ENCODE data around the gene COTL1.
A peak's percentile ranks its signal among the peaks of the same experiment; 100 is the strongest.

Gene COTL1

GRCh38 chr16:84532291-84532724, 85.6 kb downstream of the COTL1 start:
- ATAC-seq, result peak; percentile 97
- TF ChIP-seq ISL1 (CRISPR knock-in tag; IDR thresholded peaks at IDR 0.05) (peak; percentile 67), TOX (CRISPR knock-in tag; IDR thresholded peaks at IDR 0.05; ENCODE audit: borderline replicate concordance) (no peak)

GRCh38 chr16:84531671-84532111, 86.2 kb downstream of the COTL1 start:
- ATAC-seq, result peak; percentile 5; the same call in 2 of the 3 replicates
- no peak for TF ChIP-seq ESRRG (CRISPR knock-in tag; IDR thresholded peaks at IDR 0.05)
- TF ChIP-seq TCF4 (CRISPR knock-in tag; IDR thresholded peaks at IDR 0.05; ENCODE audit: borderline replicate concordance), result no peak
- TF ChIP-seq PATZ1 (CRISPR knock-in tag; IDR thresholded peaks at IDR 0.05; ENCODE audit: borderline replicate concordance), result no peak
- no peak for TF ChIP-seq CREB5 (CRISPR knock-in tag; IDR thresholded peaks at IDR 0.05; ENCODE audit: low read depth)

GRCh38 chr16:84530590-84530989, 87.3 kb downstream of the COTL1 start:
- no peak for TF ChIP-seq TOX (CRISPR knock-in tag; IDR thresholded peaks at IDR 0.05; ENCODE audit: borderline replicate concordance)
- TF ChIP-seq CSDC2 (CRISPR knock-in tag; IDR thresholded peaks at IDR 0.05), result no peak
- TF ChIP-seq SNAI2 (CRISPR knock-in tag; IDR thresholded peaks at IDR 0.05), result no peak
- TF ChIP-seq GLIS3 (CRISPR knock-in tag; IDR thresholded peaks at IDR 0.05), result no peak
- no peak for TF ChIP-seq ARNTL (CRISPR knock-in tag; IDR thresholded peaks at IDR 0.05; ENCODE audit: borderline replicate concordance, low read depth)
- TF ChIP-seq PPARA (CRISPR knock-in tag; IDR thresholded peaks at IDR 0.05; ENCODE audit: borderline replicate concordance), result no peak
- TF ChIP-seq RARB (CRISPR knock-in tag; IDR thresholded peaks at IDR 0.05), result no peak
- no peak for TF ChIP-seq BACH2 (CRISPR knock-in tag; IDR thresholded peaks at IDR 0.05; ENCODE audit: borderline replicate concordance)
- TF ChIP-seq CSRNP3 (CRISPR knock-in tag; IDR thresholded peaks at IDR 0.05), result no peak
- TF ChIP-seq ISL1 (CRISPR knock-in tag; IDR thresholded peaks at IDR 0.05), result no peak
- no peak for ATAC-seq

GRCh38 chr16:84529607-84530006, 88.3 kb downstream of the COTL1 start:
- TF ChIP-seq ZNF565 (CRISPR knock-in tag; conservative IDR thresholded peaks at IDR 0.05; ENCODE audit: low read depth) (no peak), PPARA (CRISPR knock-in tag; IDR thresholded peaks at IDR 0.05; ENCODE audit: borderline replicate concordance) (no peak), ZFP30 (CRISPR knock-in tag; IDR thresholded peaks at IDR 0.05) (no peak), CREB5 (CRISPR knock-in tag; IDR thresholded peaks at IDR 0.05; ENCODE audit: low read depth) (no peak), ARNTL (CRISPR knock-in tag; IDR thresholded peaks at IDR 0.05; ENCODE audit: borderline replicate concordance, low read depth) (no peak), POU6F1 (CRISPR knock-in tag; IDR thresholded peaks at IDR 0.05; ENCODE audit: borderline replicate concordance, low read depth) (no peak)

GRCh38 chr16:84528322-84528721, 89.6 kb downstream of the COTL1 start:
- no peak for ATAC-seq
- TF ChIP-seq ZFP3 (CRISPR knock-in tag; IDR thresholded peaks at IDR 0.05) (no peak), SNAI2 (CRISPR knock-in tag; IDR thresholded peaks at IDR 0.05) (no peak), ESRRG (CRISPR knock-in tag; IDR thresholded peaks at IDR 0.05) (no peak), ARNTL (CRISPR knock-in tag; IDR thresholded peaks at IDR 0.05; ENCODE audit: borderline replicate concordance, low read depth) (no peak), BACH2 (CRISPR knock-in tag; IDR thresholded peaks at IDR 0.05; ENCODE audit: borderline replicate concordance) (no peak), CSRNP3 (CRISPR knock-in tag; IDR thresholded peaks at IDR 0.05) (no peak), TOX (CRISPR knock-in tag; IDR thresholded peaks at IDR 0.05; ENCODE audit: borderline replicate concordance) (no peak), TCF4 (CRISPR knock-in tag; IDR thresholded peaks at IDR 0.05; ENCODE audit: borderline replicate concordance) (no peak), ZC3H10 (CRISPR knock-in tag; IDR thresholded peaks at IDR 0.05) (no peak), CREB5 (CRISPR knock-in tag; IDR thresholded peaks at IDR 0.05; ENCODE audit: low read depth) (no peak)

More at GRCh38 chr16:84529607-84530006, 88.3 kb downstream of the COTL1 start:
- no peak for ATAC-seq

All from SK-N-SH treated with all-trans-retinoic acid at 6 μM for 48 hours (cell line).